ENCODE data around the gene TAF9B. TPM values are rescaled to one million over a fixed set of nuclear protein-coding genes. Genes with fewer than 3 reads are reported as not detected.

Gene TAF9B
- total RNA-seq, 2 donors from 2014 or later = 44.0 to 53.1 TPM

- Mint-ChIP-seq H3K9me3 (peaks cover 41% of the 10 kb centered on the region), H3K4me1 (no peaks in the 10 kb centered on the region), H3K4me3 (no peak overlapping the region), H3K36me3 (ENCODE audit: low read depth) (peaks cover 53% of the 10 kb centered on the region), H3K27me3 (ENCODE audit: insufficient read depth) (no peaks in the 10 kb centered on the region), H3K27ac (peak overlapping the region; percentile 39)
- Histone ChIP-seq H3K27ac (ENCODE audit: low read depth, low read length) (no peak overlapping the region), H3K27me3 (ENCODE audit: control insufficient read depth, insufficient read depth, low read length, poor library complexity, severe bottlenecking) (no peaks in the 10 kb centered on the region), H3K36me3 (ENCODE audit: control insufficient read depth, insufficient read depth, low read length) (peaks cover 64% of the 10 kb centered on the region), H3K9ac (ENCODE audit: extremely low read depth, low read length, poor library complexity, severe bottlenecking) (no peak overlapping the region), H3K9me3 (ENCODE audit: control insufficient read depth, low read length) (no peaks in the 10 kb centered on the region), H3K4me3 (ENCODE audit: low read length) (no peak overlapping the region), H3K4me1 (ENCODE audit: control insufficient read depth, insufficient read depth, low read length) (no peaks in the 10 kb centered on the region)
- 94% methylated on average over 1 of the region's 1 CpG; no CpG with 5 or more reads in 1 of the 2 experiments for WGBS, 2 experiments (ENCODE audit: insufficient coverage in 1 of 2, insufficient read length in 1 of 2)
- DNase-seq = no peak
- no peak for TF ChIP-seq CTCF (conservative IDR thresholded peaks at IDR 0.05)
These were observed 14.3 kb downstream of the TAF9B start for GRCh38 chrX:78125148-78125547.

DNA sequence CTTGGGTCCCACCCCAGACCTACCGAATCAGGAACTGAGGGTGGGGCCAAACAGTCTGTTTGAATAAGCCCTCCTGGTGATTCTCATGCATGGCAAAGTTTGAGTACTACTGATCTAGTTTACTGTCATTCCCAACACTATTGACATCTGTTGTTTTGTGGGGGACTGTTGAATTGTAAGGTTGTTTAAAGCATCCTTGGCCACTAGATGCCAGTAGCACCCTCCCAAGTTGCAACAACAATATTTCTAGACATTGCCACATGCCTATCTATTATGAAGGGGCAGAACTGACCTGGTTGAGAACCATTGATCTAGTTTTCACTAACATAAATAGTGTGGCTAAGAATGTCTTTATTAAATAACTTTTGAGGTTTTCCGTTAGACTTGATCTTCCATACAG lies 15.1 kb downstream of the TAF9B start:
- H3K4me3 ChIP-seq (ENCODE audit: low read length) = no peak overlapping the region
- H3K27ac ChIP-seq (ENCODE audit: low read depth, low read length) = no peak overlapping the region

DNA sequence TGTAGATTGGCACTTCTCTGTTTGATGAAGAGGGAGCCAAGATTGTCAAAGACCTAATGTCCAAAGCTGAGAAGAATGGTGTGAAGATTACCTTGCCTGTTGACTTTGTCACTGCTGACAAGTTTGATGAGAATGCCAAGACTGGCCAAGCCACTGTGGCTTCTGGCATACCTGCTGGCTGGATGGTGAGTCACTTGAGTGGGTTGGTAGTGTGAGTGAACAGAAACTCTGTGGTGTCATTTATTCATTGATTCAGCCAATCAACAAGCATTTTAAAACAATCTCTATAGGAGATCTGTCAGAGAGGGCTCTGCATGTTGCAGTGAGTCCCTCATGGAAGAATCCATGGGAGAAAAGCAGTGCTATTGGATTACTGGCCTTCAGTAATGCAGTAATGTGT lies 16.3 kb downstream of the TAF9B start:
- Histone ChIP-seq H3K4me1 (ENCODE audit: control insufficient read depth, insufficient read depth, low read length) (no peaks in the 10 kb centered on the region), H3K27ac (ENCODE audit: low read depth, low read length) (no peak overlapping the region), H3K9ac (ENCODE audit: extremely low read depth, low read length, poor library complexity, severe bottlenecking) (no peak overlapping the region), H3K4me3 (ENCODE audit: low read length) (no peak overlapping the region), H3K36me3 (ENCODE audit: control insufficient read depth, insufficient read depth, low read length) (peaks cover 78% of the 10 kb centered on the region), H3K9me3 (ENCODE audit: control insufficient read depth, low read length) (no peaks in the 10 kb centered on the region), H3K27me3 (ENCODE audit: control insufficient read depth, insufficient read depth, low read length, poor library complexity, severe bottlenecking) (no peaks in the 10 kb centered on the region)
- no peak for DNase-seq
- no peak overlapping the region for H3K4me3 Mint-ChIP-seq
- H3K4me1 Mint-ChIP-seq = no peaks in the 10 kb centered on the region
- peaks cover 42% of the 10 kb centered on the region for H3K9me3 Mint-ChIP-seq
- H3K36me3 Mint-ChIP-seq (ENCODE audit: low read depth) = peaks cover 67% of the 10 kb centered on the region
- no peaks in the 10 kb centered on the region for H3K27me3 Mint-ChIP-seq (ENCODE audit: insufficient read depth)
- no peak overlapping the region for H3K27ac Mint-ChIP-seq
- no peak for TF ChIP-seq CTCF (conservative IDR thresholded peaks at IDR 0.05)

More for the DNA sequence above, 15.1 kb downstream of the TAF9B start:
- peaks cover 68% of the 10 kb centered on the region for H3K36me3 ChIP-seq (ENCODE audit: control insufficient read depth, insufficient read depth, low read length)
- Mint-ChIP-seq H3K36me3 (ENCODE audit: low read depth) (peaks cover 60% of the 10 kb centered on the region), H3K27ac (no peak overlapping the region), H3K27me3 (ENCODE audit: insufficient read depth) (no peaks in the 10 kb centered on the region), H3K9me3 (peaks cover 41% of the 10 kb centered on the region), H3K4me1 (no peaks in the 10 kb centered on the region), H3K4me3 (no peak overlapping the region)
- WGBS, 2 experiments (ENCODE audit: insufficient coverage in 1 of 2, insufficient read length in 1 of 2) = 96% methylated on average over 2 of the region's 2 CpGs; no CpG with 5 or more reads in 1 of the 2 experiments
- no peaks in the 10 kb centered on the region for H3K4me1 ChIP-seq (ENCODE audit: control insufficient read depth, insufficient read depth, low read length)
- DNase-seq = no peak
- peak; percentile 55 for TF ChIP-seq CTCF (conservative IDR thresholded peaks at IDR 0.05)
- H3K9ac ChIP-seq (ENCODE audit: extremely low read depth, low read length, poor library complexity, severe bottlenecking) = no peak overlapping the region
- no peaks in the 10 kb centered on the region for H3K9me3 ChIP-seq (ENCODE audit: control insufficient read depth, low read length)
- no peaks in the 10 kb centered on the region for H3K27me3 ChIP-seq (ENCODE audit: control insufficient read depth, insufficient read depth, low read length, poor library complexity, severe bottlenecking)
